ENCODE data around the gene EIF4EBP3.
"Not testable (repeated sequence)": the region's sequence is repeated elsewhere in the genome, so short reads cannot be mapped to it uniquely, and the experiment has no call there.

EIF4EBP3 gene

GRCh38 chr5:140579188-140579747 lies 31.8 kb downstream of the EIF4EBP3 start:
- not testable (repeated sequence) for DNase-seq

DNA sequence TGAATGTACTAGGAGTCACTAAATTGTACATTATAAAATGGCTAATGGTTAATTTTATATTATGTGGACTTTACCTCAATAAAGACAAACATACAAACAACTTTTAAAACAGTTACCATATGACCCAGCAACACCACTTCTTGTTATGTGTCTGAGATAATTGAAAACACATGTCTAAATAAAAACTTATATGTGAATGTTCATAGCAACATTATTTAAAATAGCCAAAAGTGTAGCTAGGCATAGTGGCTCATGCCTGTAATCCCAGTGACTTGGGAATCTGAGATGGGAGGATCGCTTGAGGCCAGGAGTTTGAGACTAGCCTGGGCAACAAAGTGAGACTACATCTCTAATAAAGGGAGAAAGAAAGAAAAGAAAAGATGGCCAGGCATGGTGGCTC lies 40.0 kb downstream of the EIF4EBP3 start:
- no peak for DNase-seq

DNA sequence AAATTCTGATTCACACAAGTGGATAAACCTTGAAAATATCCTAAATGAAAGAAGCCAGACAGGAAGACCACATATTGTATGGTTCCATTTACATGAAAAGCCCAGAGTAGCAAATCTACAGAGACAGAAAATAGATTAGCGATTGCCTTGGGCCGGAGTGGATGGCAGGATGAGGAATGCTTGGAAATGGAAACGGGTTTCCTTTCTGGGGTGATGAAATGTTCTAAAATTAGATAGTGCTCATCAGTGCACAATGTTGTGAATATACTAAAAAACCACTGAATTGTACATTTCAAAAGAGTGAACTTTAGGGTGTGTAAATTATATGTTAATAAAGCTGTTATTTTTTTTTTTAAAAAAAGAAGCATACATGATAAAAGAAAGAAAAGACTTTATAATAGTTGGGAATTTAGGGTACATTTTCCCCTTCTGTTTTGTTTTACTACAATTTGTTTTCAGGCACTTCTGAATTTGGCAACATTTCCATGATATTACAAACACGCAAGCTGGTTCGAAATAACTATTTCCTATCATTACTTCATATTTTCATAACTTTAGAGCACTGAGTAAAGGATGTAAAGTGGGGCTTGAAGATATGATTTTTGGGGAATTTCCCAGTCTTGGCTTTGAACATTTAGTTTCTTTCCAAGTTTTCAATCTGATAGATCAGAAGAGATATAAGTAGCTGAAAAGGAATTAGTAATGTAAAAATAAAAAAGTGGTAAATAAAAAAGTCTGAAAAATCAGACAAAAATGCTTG lies 41.0 kb downstream of the EIF4EBP3 start:
- DNase-seq = no peak

- DNase-seq = no peak
Measured at GRCh38 chr5:140590861-140591260, 43.4 kb downstream of the EIF4EBP3 start.

GRCh38 chr5:140591747-140592372 lies 44.4 kb downstream of the EIF4EBP3 start:
- no peak for DNase-seq

DNA sequence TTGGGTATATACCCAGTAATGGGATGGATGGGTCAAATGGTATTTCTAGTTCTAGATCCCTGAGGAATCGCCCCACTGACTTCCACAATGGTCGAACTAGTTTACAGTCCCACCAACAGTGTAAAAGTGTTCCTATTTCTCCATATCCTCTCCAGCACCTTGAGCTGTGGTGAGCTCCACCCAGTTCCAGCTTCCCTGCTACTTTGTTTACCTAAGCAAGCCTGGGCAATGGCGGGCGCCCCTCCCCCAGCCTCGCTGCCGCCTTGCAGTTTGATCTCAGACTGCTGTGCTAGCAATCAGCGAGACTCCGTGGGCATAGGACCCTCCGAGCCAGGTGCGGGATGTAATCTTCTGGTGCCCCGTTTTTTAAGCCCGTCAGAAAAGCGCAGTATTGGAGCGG lies 45.6 kb downstream of the EIF4EBP3 start:
- not testable (repeated sequence) for DNase-seq

DNA sequence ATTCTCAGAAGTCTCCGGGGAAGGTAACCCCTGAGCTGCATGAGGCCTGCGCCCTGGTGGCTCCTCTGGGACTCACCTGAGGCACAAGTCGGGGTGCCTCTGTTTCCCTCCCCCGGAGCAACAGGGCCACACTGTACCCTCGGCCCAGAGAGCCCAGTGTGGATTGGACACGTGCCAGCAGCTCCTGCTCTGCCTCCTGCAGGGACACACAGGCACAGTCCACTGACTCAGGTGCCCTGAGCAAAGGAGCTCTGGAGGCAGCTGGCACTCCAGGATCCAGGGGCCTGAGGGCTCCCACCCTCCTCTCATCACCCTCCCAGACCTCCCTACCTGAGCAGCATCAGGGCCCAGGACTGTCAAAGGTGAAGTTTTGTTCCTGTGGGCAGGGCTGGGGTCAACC lies 46.7 kb downstream of the EIF4EBP3 start:
- DNase-seq = no peak

- DNase-seq = no peak
Measured at GRCh38 chr5:140595538-140596300, 48.3 kb downstream of the EIF4EBP3 start.

DNA sequence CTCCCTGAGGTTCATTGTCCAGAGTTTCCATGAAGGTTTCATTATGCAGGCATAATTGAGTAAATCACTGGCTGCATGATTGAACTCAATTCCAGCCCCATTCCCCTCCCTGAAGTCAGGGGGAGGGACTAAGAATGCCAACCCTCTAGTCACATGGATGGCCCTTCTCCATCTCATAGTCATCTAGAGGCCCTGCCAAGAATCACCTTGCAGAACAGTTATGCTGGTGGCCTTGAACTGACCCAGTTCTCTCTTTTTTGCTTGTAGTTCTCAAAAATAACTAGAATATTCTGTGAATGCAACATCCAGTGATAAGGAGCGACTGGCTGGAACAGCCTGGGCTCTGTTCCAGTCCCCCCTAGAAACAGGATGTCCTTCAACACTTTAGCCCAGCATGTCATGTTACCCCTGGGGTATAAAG lies 48.9 kb downstream of the EIF4EBP3 start:
- no peak for DNase-seq

DNA sequence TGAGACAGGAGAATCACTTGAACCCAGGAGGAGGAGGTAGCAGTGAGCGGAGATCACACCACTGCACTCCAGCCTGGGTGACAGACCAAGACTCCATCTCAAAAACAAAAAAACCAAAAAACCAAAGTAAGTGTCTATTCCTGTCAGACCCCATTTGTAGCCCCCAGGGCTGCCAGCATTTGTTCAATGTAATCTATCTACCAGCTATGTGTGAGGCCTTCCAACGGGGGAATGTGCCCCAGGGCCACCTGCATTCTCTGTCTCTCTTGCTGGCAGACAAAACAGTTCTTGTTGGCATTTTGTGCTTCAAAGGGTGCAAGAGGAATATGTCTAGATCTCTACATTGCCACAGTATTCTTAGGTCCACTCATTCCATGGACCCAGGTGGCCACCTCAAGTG lies 51.4 kb downstream of the EIF4EBP3 start:
- DNase-seq = no peak
